ENCODE results near the gene POLR2C. TPM values are rescaled to one million over a fixed set of nuclear protein-coding genes. Genes with fewer than 3 reads are reported as not detected.

POLR2C gene
- total and polyA plus RNA-seq, 2 of the 13 experiments (the other 11 are each of a cell fraction or from before 2014, with no cell fraction given): 104 to 216 TPM

DNA sequence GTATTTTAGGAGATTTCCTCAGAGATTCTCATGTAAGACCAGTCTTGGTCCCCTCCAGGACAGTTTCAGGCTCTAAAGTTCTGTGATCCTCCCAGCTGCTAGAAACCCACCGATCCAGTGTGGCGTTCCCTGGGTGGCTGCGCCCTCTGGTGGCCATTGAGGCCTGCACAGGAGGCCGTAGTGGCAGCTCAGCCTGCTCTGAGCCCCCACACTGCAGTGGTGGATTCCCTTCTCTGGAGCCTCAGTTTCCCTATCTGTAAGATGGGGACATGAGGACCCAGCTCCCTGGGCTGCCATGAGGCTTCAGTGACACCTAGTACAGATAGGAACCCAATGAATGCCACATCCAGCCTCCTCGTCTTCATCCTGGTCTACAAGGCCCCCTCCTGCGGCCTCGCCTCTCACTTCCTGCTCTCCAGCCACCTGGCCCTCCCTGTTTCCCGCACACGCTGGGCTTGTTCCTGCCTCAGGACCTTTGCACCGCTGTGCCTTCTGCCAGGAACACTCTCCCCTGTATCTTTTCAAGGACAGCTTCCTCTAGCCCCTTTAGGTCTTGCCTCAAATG lies 57.4 kb downstream of the POLR2C start (continued):
- TF ChIP-seq ZNF317 (CRISPR knock-in tag; IDR thresholded peaks at IDR 0.05) (no peak), ZBTB20 (CRISPR knock-in tag; IDR thresholded peaks at IDR 0.05; ENCODE audit: borderline replicate concordance, low read depth) (no peak), ZNF501 (CRISPR knock-in tag; IDR thresholded peaks at IDR 0.05) (0 out of 2 replicates have a peak, but pooled peaks have one; percentile 28), ZNF10 (CRISPR knock-in tag; IDR thresholded peaks at IDR 0.05; ENCODE audit: borderline replicate concordance, low read depth) (no peak), NR2F1 (CRISPR knock-in tag; IDR thresholded peaks at IDR 0.05) (no peak), ZNF761 (CRISPR knock-in tag; conservative IDR thresholded peaks at IDR 0.05) (no peak), ZNF331 (CRISPR knock-in tag; IDR thresholded peaks at IDR 0.05) (0 out of 2 replicates have a peak, but pooled peaks have one; percentile 42), ATRX (CRISPR knock-in tag; IDR thresholded peaks at IDR 0.05; ENCODE audit: borderline replicate concordance) (no peak), BORCS8-MEF2B (CRISPR knock-in tag; IDR thresholded peaks at IDR 0.05) (no peak), WIZ (CRISPR knock-in tag; IDR thresholded peaks at IDR 0.05) (no peak), FOSL1 (CRISPR knock-in tag; IDR thresholded peaks at IDR 0.05; ENCODE audit: borderline replicate concordance) (no peak), SRF (IDR thresholded peaks at IDR 0.05; ENCODE audit: low read depth, low read length) (no peak), FOXA3 (CRISPR knock-in tag; IDR thresholded peaks at IDR 0.05) (peak; percentile 36; the same call in 1 of the 2 replicates)
- TF ChIP-seq, protein P1, sequence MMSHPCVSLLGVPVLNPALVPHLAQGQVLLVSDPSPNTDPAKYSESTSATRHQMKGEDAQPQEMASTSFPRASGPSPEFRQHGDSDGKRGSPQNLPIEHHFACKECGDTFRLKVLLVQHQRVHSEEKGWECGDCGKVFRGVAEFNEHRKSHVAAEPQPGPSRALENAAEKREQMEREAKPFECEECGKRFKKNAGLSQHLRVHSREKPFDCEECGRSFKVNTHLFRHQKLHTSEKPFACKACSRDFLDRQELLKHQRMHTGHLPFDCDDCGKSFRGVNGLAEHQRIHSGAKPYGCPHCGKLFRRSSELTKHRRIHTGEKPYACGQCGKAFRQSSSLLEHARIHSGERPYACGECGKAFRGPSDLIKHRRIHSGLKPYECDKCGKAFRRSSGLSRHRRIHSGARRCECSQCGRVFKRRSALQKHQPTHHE (CRISPR knock-in tag; IDR thresholded peaks at IDR 0.05; ENCODE audit: borderline replicate concordance): no peak
- TF ChIP-seq, protein P2, sequence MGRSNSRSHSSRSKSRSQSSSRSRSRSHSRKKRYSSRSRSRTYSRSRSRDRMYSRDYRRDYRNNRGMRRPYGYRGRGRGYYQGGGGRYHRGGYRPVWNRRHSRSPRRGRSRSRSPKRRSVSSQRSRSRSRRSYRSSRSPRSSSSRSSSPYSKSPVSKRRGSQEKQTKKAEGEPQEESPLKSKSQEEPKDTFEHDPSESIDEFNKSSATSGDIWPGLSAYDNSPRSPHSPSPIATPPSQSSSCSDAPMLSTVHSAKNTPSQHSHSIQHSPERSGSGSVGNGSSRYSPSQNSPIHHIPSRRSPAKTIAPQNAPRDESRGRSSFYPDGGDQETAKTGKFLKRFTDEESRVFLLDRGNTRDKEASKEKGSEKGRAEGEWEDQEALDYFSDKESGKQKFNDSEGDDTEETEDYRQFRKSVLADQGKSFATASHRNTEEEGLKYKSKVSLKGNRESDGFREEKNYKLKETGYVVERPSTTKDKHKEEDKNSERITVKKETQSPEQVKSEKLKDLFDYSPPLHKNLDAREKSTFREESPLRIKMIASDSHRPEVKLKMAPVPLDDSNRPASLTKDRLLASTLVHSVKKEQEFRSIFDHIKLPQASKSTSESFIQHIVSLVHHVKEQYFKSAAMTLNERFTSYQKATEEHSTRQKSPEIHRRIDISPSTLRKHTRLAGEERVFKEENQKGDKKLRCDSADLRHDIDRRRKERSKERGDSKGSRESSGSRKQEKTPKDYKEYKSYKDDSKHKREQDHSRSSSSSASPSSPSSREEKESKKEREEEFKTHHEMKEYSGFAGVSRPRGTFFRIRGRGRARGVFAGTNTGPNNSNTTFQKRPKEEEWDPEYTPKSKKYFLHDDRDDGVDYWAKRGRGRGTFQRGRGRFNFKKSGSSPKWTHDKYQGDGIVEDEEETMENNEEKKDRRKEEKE (IDR thresholded peaks at IDR 0.05): no peak
- TF ChIP-seq, protein P3, sequence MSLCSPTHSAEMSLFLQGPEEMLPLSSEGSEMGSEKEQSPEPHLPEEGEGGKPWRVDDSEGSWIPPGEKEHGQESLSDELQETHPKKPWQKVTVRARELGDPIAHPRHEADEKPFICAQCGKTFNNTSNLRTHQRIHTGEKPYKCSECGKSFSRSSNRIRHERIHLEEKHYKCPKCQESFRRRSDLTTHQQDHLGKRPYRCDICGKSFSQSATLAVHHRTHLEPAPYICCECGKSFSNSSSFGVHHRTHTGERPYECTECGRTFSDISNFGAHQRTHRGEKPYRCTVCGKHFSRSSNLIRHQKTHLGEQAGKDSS (CRISPR knock-in tag; IDR thresholded peaks at IDR 0.05; ENCODE audit: borderline replicate concordance, low read depth): peak; percentile 53; the same call in 1 of the 2 replicates
- TF ChIP-seq, protein P4, sequence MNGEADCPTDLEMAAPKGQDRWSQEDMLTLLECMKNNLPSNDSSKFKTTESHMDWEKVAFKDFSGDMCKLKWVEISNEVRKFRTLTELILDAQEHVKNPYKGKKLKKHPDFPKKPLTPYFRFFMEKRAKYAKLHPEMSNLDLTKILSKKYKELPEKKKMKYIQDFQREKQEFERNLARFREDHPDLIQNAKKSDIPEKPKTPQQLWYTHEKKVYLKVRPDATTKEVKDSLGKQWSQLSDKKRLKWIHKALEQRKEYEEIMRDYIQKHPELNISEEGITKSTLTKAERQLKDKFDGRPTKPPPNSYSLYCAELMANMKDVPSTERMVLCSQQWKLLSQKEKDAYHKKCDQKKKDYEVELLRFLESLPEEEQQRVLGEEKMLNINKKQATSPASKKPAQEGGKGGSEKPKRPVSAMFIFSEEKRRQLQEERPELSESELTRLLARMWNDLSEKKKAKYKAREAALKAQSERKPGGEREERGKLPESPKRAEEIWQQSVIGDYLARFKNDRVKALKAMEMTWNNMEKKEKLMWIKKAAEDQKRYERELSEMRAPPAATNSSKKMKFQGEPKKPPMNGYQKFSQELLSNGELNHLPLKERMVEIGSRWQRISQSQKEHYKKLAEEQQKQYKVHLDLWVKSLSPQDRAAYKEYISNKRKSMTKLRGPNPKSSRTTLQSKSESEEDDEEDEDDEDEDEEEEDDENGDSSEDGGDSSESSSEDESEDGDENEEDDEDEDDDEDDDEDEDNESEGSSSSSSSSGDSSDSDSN (CRISPR knock-in tag; IDR thresholded peaks at IDR 0.05): no peak
- TF ChIP-seq, protein P5, sequence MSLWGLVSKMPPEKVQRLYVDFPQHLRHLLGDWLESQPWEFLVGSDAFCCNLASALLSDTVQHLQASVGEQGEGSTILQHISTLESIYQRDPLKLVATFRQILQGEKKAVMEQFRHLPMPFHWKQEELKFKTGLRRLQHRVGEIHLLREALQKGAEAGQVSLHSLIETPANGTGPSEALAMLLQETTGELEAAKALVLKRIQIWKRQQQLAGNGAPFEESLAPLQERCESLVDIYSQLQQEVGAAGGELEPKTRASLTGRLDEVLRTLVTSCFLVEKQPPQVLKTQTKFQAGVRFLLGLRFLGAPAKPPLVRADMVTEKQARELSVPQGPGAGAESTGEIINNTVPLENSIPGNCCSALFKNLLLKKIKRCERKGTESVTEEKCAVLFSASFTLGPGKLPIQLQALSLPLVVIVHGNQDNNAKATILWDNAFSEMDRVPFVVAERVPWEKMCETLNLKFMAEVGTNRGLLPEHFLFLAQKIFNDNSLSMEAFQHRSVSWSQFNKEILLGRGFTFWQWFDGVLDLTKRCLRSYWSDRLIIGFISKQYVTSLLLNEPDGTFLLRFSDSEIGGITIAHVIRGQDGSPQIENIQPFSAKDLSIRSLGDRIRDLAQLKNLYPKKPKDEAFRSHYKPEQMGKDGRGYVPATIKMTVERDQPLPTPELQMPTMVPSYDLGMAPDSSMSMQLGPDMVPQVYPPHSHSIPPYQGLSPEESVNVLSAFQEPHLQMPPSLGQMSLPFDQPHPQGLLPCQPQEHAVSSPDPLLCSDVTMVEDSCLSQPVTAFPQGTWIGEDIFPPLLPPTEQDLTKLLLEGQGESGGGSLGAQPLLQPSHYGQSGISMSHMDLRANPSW (CRISPR knock-in tag; IDR thresholded peaks at IDR 0.05; ENCODE audit: borderline replicate concordance): no peak
- TF ChIP-seq, protein P6, sequence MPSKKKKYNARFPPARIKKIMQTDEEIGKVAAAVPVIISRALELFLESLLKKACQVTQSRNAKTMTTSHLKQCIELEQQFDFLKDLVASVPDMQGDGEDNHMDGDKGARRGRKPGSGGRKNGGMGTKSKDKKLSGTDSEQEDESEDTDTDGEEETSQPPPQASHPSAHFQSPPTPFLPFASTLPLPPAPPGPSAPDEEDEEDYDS (CRISPR knock-in tag; IDR thresholded peaks at IDR 0.05): no peak
